ENCODE data around the gene IER5. TPM values are rescaled to one million over a fixed set of nuclear protein-coding genes. Genes with fewer than 3 reads are reported as not detected.

IER5 gene
- total RNA-seq, 1 experiment from 2014 or later: 20.4 TPM

DNA sequence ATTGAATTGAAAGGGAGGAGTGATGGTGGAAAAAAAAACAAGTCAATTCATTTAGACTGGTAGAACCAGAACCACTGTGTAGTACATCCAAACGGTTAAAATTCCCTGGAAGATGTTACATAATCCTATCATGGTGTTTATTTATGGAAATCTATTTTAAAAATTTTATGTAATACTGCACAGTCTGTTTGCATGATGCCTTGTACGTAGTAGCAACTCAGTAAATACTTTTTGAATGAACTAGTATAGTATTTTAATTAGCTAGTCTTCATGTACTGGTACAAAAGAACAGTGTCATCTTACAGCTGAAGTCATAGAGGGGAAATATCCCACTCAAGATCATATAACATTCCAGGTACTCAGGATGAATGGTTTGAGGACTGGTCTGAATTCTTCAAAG, 27.0 kb upstream of the IER5 start:
- BruUV-seq (replicated peaks): no TSS peak
- H3K9me3 ChIP-seq (ENCODE audit: control insufficient read depth, insufficient read depth, low read depth, low read length): no peaks in the 10 kb centered on the region
- ChIA-PET CTCF (no interaction called here), POLR2A (no interaction called here)
- ATAC-seq: no peak
- in situ Hi-C loops (cut with HindIII; ENCODE audit: low pct_unique_long_range_greater_than_20kb, low sequenced_read_pairs) (no loop called here), intact Hi-C loops (cut with micrococcal nuclease; ENCODE audit: unreplicated experiment) (no loop called here)
- TF ChIP-seq SIN3A (IDR thresholded peaks at IDR 0.05; ENCODE audit: borderline replicate concordance, insufficient read depth, low read depth, low read length) (no peak), TCF7L2 (IDR thresholded peaks at IDR 0.05; ENCODE audit: low read depth, low read length) (no peak), POLR2AphosphoS5 (IDR thresholded peaks at IDR 0.05; ENCODE audit: low read depth, low read length) (no peak)
- TF ChIP-seq, protein P1, sequence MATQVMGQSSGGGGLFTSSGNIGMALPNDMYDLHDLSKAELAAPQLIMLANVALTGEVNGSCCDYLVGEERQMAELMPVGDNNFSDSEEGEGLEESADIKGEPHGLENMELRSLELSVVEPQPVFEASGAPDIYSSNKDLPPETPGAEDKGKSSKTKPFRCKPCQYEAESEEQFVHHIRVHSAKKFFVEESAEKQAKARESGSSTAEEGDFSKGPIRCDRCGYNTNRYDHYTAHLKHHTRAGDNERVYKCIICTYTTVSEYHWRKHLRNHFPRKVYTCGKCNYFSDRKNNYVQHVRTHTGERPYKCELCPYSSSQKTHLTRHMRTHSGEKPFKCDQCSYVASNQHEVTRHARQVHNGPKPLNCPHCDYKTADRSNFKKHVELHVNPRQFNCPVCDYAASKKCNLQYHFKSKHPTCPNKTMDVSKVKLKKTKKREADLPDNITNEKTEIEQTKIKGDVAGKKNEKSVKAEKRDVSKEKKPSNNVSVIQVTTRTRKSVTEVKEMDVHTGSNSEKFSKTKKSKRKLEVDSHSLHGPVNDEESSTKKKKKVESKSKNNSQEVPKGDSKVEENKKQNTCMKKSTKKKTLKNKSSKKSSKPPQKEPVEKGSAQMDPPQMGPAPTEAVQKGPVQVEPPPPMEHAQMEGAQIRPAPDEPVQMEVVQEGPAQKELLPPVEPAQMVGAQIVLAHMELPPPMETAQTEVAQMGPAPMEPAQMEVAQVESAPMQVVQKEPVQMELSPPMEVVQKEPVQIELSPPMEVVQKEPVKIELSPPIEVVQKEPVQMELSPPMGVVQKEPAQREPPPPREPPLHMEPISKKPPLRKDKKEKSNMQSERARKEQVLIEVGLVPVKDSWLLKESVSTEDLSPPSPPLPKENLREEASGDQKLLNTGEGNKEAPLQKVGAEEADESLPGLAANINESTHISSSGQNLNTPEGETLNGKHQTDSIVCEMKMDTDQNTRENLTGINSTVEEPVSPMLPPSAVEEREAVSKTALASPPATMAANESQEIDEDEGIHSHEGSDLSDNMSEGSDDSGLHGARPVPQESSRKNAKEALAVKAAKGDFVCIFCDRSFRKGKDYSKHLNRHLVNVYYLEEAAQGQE (IDR thresholded peaks at IDR 0.05; ENCODE audit: insufficient read depth in 1 of 2, low read depth in 2 of 2, low read length in 1 of 2): no peak
- TF ChIP-seq, protein P2, sequence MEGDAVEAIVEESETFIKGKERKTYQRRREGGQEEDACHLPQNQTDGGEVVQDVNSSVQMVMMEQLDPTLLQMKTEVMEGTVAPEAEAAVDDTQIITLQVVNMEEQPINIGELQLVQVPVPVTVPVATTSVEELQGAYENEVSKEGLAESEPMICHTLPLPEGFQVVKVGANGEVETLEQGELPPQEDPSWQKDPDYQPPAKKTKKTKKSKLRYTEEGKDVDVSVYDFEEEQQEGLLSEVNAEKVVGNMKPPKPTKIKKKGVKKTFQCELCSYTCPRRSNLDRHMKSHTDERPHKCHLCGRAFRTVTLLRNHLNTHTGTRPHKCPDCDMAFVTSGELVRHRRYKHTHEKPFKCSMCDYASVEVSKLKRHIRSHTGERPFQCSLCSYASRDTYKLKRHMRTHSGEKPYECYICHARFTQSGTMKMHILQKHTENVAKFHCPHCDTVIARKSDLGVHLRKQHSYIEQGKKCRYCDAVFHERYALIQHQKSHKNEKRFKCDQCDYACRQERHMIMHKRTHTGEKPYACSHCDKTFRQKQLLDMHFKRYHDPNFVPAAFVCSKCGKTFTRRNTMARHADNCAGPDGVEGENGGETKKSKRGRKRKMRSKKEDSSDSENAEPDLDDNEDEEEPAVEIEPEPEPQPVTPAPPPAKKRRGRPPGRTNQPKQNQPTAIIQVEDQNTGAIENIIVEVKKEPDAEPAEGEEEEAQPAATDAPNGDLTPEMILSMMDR (IDR thresholded peaks at IDR 0.05): no peak
- DNase-seq (ENCODE audit: low read depth, low spot score): no peak
- H3K27me3 ChIP-seq (ENCODE audit: control insufficient read depth, insufficient read depth, low read length): no peaks in the 10 kb centered on the region; the same call in 1 of the 2 replicates
- H3K27ac ChIP-seq (ENCODE audit: low read length): no peak overlapping the region
- no peak overlapping the region for H3K4me3 ChIP-seq (ENCODE audit: low read depth in 2 of 2, low read length in 2 of 2)
- H3K36me3 ChIP-seq (ENCODE audit: control insufficient read depth, insufficient read depth, low read length): no peaks in the 10 kb centered on the region
- H3K4me1 ChIP-seq (ENCODE audit: control insufficient read depth, insufficient read depth, low read length): no peaks in the 10 kb centered on the region

DNA sequence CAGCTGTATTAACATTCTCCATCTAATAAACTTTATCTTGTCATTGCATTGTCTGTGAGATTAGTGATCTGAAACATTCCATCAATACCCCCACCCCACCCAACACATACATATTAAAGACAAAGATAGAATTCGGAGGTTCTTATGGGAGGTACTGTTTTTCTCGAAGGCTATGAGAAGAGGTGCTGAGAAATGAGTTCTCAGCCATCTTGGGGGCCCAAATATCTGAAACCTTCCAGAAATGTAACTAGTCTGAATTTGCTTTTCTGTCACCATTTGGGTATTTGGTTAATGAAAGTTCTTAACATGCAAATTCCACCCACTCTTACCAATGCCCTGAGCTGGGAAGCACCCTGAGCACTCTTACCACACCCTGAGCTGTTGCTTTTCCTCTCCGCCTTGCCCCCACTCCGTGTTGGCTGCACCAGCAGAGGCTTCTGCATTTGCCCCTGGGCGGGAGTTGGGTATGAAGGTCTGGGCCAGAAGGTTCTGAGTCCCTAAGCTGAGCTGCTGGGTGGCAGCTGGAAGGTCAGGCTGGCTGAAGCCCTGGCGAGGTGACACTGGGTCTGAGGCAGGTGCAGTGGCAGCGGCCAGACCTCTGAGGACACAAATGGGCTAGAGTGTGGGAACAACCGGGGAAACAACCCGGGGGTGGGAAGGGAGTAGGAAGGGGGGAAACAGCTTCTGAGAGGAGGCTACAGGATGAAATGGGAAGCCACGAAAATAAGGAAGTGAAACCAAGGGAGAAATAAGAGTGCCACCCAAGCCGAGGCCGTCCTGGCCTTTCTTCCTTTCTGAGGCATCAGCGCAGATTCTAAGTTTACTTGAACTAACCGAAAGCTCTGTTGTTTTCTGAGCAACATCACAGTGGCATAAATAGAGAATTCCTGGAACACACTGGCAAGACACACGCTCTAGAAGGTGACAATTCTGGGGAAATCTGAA, 26.3 kb upstream of the IER5 start:
- H3K9me3 ChIP-seq (ENCODE audit: control insufficient read depth, insufficient read depth, low read depth, low read length): no peaks in the 10 kb centered on the region
- H3K27ac ChIP-seq (ENCODE audit: low read length): no peak overlapping the region
- DNase-seq (ENCODE audit: low read depth, low spot score) (no peak), ATAC-seq (no peak)
- BruUV-seq (replicated peaks): no TSS peak
- TF ChIP-seq SIN3A (IDR thresholded peaks at IDR 0.05; ENCODE audit: borderline replicate concordance, insufficient read depth, low read depth, low read length) (no peak), TCF7L2 (IDR thresholded peaks at IDR 0.05; ENCODE audit: low read depth, low read length) (no peak), POLR2AphosphoS5 (IDR thresholded peaks at IDR 0.05; ENCODE audit: low read depth, low read length) (no peak)
- TF ChIP-seq, protein P2 (IDR thresholded peaks at IDR 0.05): no peak
- TF ChIP-seq, protein P1 (IDR thresholded peaks at IDR 0.05; ENCODE audit: insufficient read depth in 1 of 2, low read depth in 2 of 2, low read length in 1 of 2): no peak
- intact Hi-C loops (cut with micrococcal nuclease; ENCODE audit: unreplicated experiment): no loop called here
- POLR2A ChIA-PET: interaction anchor here (0.6 kb wide), 1 partner anchor 37 kb away, joined by 3 read pairs; no protein-coding TSS in a partner anchor
- no peaks in the 10 kb centered on the region for H3K36me3 ChIP-seq (ENCODE audit: control insufficient read depth, insufficient read depth, low read length)
- CTCF ChIA-PET: no interaction called here
- H3K4me1 ChIP-seq (ENCODE audit: control insufficient read depth, insufficient read depth, low read length): no peaks in the 10 kb centered on the region
- H3K4me3 ChIP-seq (ENCODE audit: low read depth in 2 of 2, low read length in 2 of 2): no peak overlapping the region
- in situ Hi-C loops (cut with HindIII; ENCODE audit: low pct_unique_long_range_greater_than_20kb, low sequenced_read_pairs): no loop called here
- no peaks in the 10 kb centered on the region; the same call in 1 of the 2 replicates for H3K27me3 ChIP-seq (ENCODE audit: control insufficient read depth, insufficient read depth, low read length)
